OCI-LY7 (cell line): ENCODE results near the gene LAMA3. TPM values are rescaled to one million over a fixed set of nuclear protein-coding genes. Genes with fewer than 3 reads are reported as not detected.

ENCODE experiments used
- BruUV-seq: library from RNA; stranded (reverse); fragments of 400-500 nt; replicated peaks from 2 replicates; lab custom pipeline; 2021; lab: Mats Ljungman, UMichigan
- CTCF ChIA-PET: fragments of 300-600 bp; sonication (Branson Sonifier 250); formaldehyde crosslinking; loops from one replicate; lab custom pipeline; 2022; ENCODE audit warnings: antibody characterized with exemption; ENCODE audit not compliant: unreplicated experiment; lab: Charles Lee
- POLR2A ChIA-PET: fragments of 300-600 bp; sonication (Branson Sonifier 250); formaldehyde crosslinking; loops from one replicate; lab custom pipeline; 2022; ENCODE audit warnings: antibody characterized with exemption; lab: Charles Lee
- DNase-seq: peaks from one replicate; pipeline ENCODE4 v3.0.0-alpha.2; 2015; ENCODE audit warnings: low spot score
- H2AFZ ChIP-seq: fragments of 200-600 bp; sonication (generic), shearing (Covaris generic); 2 replicates; pipeline ENCODE4 v1.6.1; 2014; ENCODE audit warnings: mild to moderate bottlenecking, antibody characterized with exemption, low read length, moderate library complexity
- H3K27ac ChIP-seq: fragments of 200-600 bp; sonication (generic); 2 replicates; pipeline ENCODE4 v1.5.1; 2014; ENCODE audit warnings: mixed run types, low read depth, mild to moderate bottlenecking, moderate library complexity, low read length, inconsistent platforms; ENCODE audit not compliant: poor library complexity, severe bottlenecking
- H3K36me3 ChIP-seq: fragments of 200-600 bp; sonication (generic); 2 replicates; pipeline ENCODE4 v1.6.1; 2014; ENCODE audit warnings: mild to moderate bottlenecking, antibody characterized with exemption, low read length, moderate library complexity, mixed read lengths; ENCODE audit not compliant: insufficient read depth
- H3K4me1 ChIP-seq: fragments of 200-600 bp; sonication (generic); 2 replicates; pipeline ENCODE4 v1.5.1; 2014; ENCODE audit warnings: mild to moderate bottlenecking, low read length; ENCODE audit not compliant: insufficient read depth, poor library complexity, severe bottlenecking
- H3K4me2 ChIP-seq: fragments of 200-600 bp; sonication (generic); 2 replicates; pipeline ENCODE4 v1.6.1; 2014; ENCODE audit warnings: mild to moderate bottlenecking, low read length
- H3K4me3 ChIP-seq: fragments of 200-600 bp; sonication (generic); 2 replicates; pipeline ENCODE4 v1.5.1; 2014; ENCODE audit warnings: mild to moderate bottlenecking, low read depth, low read length; ENCODE audit not compliant: poor library complexity, severe bottlenecking
- H3K79me2 ChIP-seq: fragments of 200-600 bp; sonication (generic); 2 replicates; pipeline ENCODE4 v1.6.1; 2016; ENCODE audit warnings: low read depth, mild to moderate bottlenecking, low read length, moderate library complexity, mixed read lengths; ENCODE audit not compliant: insufficient read depth
- H3K9me2 ChIP-seq: fragments of 200-600 bp; sonication (generic); 2 replicates; pipeline ENCODE4 v1.6.1; 2016; ENCODE audit warnings: mild to moderate bottlenecking, low read length, mixed read lengths; ENCODE audit not compliant: insufficient read depth
- H3K9me3 ChIP-seq: fragments of 200-600 bp; sonication (generic); 2 replicates; pipeline ENCODE4 v1.6.1; 2014; ENCODE audit warnings: mild to moderate bottlenecking, mixed run types, low read length, mixed read lengths
- H4K20me1 ChIP-seq: fragments of 200-600 bp; sonication (generic); 2 replicates; pipeline ENCODE4 v1.6.1; 2014; ENCODE audit warnings: mild to moderate bottlenecking, antibody characterized with exemption, low read length, moderate library complexity, mixed read lengths; ENCODE audit not compliant: insufficient read depth
- EZH2phosphoT487 ChIP-seq: fragments of 200-600 bp; sonication (generic); IDR thresholded peaks from 2 replicates; pipeline ENCODE4 v1.6.1; 2018; ENCODE audit warnings: low read depth, borderline replicate concordance, mild to moderate bottlenecking, mixed run types, antibody characterized with exemption, low read length, moderate library complexity, mixed read lengths
- intact Hi-C: fragments of 100-400 bp; cut with micrococcal nuclease; formaldehyde crosslinking; loops from one replicate; pipeline ENCODE4 v1.10.0; 2022; ENCODE audit not compliant: unreplicated experiment
- total RNA-seq, 2 experiments: library from RNA; depleted of rRNA in 1 of 2; stranded (reverse); fragments of >200 nt in 1 of 2; shearing (Covaris generic) in 1 of 2; gene quantifications; 2 replicates each; pipeline ENCODE4 v1.2.3, GENCODE V29; 2014 to 2022
- TF ChIP-seq, protein P1 (sequence below): fragments of 200-600 bp; sonication (generic); conservative IDR thresholded peaks from 2 replicates; pipeline ENCODE4 v1.5.1; 2014; ENCODE audit warnings: mild to moderate bottlenecking, antibody characterized with exemption, low read length, moderate library complexity, mixed read lengths

LAMA3 gene
- total RNA-seq, 2 experiments from 2014 or later, result 0.16 to 1.6 TPM

- H3K4me2 ChIP-seq, result no peak overlapping the region
- ChIA-PET POLR2A (no interaction called here), CTCF (no interaction called here)
- no peaks in the 10 kb centered on the region for H3K36me3 ChIP-seq
- intact Hi-C loops, result no loop called here
- H3K9me3 ChIP-seq, result no peaks in the 10 kb centered on the region
- no peaks in the 10 kb centered on the region for H3K4me1 ChIP-seq
- TF ChIP-seq, protein P1, sequence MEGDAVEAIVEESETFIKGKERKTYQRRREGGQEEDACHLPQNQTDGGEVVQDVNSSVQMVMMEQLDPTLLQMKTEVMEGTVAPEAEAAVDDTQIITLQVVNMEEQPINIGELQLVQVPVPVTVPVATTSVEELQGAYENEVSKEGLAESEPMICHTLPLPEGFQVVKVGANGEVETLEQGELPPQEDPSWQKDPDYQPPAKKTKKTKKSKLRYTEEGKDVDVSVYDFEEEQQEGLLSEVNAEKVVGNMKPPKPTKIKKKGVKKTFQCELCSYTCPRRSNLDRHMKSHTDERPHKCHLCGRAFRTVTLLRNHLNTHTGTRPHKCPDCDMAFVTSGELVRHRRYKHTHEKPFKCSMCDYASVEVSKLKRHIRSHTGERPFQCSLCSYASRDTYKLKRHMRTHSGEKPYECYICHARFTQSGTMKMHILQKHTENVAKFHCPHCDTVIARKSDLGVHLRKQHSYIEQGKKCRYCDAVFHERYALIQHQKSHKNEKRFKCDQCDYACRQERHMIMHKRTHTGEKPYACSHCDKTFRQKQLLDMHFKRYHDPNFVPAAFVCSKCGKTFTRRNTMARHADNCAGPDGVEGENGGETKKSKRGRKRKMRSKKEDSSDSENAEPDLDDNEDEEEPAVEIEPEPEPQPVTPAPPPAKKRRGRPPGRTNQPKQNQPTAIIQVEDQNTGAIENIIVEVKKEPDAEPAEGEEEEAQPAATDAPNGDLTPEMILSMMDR, result no peak
- no peak for TF ChIP-seq EZH2phosphoT487
- no TSS peak for BruUV-seq
- H3K4me3 ChIP-seq, result no peak overlapping the region
- H3K27ac ChIP-seq, result no peak overlapping the region
- H3K79me2 ChIP-seq, result no peaks in the 10 kb centered on the region
- H4K20me1 ChIP-seq, result no peaks in the 10 kb centered on the region
- DNase-seq, result no peak
- H3K9me2 ChIP-seq, result no peaks in the 10 kb centered on the region
- H2AFZ ChIP-seq, result no peak overlapping the region
Observed at GRCh38 chr18:23673725-23674124, 15.5 kb upstream of the LAMA3 start.

DNA sequence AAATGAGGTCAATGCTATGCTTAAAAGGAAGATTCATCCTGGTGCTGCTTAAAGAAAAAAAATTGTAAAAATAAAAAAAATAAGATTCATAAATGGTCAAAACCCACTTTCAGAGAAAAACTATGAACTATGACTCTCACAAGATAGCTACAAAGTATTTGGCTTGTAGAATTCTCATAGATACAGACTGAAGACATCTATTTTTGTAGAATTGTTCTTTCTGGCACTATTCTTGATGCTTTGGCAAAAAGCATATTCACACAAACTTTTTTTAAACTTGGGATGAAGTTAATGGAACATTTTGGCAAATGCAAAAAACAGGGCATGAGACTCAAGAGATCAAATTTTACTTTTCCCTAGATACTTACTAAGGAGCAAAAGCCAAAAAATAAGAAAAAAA, 14.0 kb upstream of the LAMA3 start:
- no peaks in the 10 kb centered on the region for H3K79me2 ChIP-seq
- CTCF ChIA-PET, result no interaction called here
- intact Hi-C loops, result no loop called here
- H2AFZ ChIP-seq, result no peak overlapping the region
- DNase-seq, result no peak
- H3K4me2 ChIP-seq, result no peak overlapping the region
- no peaks in the 10 kb centered on the region for H3K9me3 ChIP-seq
- TF ChIP-seq EZH2phosphoT487, result no peak
- TF ChIP-seq, protein P1, result no peak
- H3K27ac ChIP-seq, result no peak overlapping the region
- H3K9me2 ChIP-seq, result no peaks in the 10 kb centered on the region
- POLR2A ChIA-PET, result interaction anchor here (0.6 to 1.5 kb wide), 3 partner anchors 10 to 475 kb away, joined by 3 to 4 read pairs (median 3); no protein-coding TSS in a partner anchor
- no peaks in the 10 kb centered on the region for H3K36me3 ChIP-seq
- no peaks in the 10 kb centered on the region for H4K20me1 ChIP-seq
- no peaks in the 10 kb centered on the region for H3K4me1 ChIP-seq
- no peak overlapping the region for H3K4me3 ChIP-seq
- BruUV-seq, result no TSS peak

DNA sequence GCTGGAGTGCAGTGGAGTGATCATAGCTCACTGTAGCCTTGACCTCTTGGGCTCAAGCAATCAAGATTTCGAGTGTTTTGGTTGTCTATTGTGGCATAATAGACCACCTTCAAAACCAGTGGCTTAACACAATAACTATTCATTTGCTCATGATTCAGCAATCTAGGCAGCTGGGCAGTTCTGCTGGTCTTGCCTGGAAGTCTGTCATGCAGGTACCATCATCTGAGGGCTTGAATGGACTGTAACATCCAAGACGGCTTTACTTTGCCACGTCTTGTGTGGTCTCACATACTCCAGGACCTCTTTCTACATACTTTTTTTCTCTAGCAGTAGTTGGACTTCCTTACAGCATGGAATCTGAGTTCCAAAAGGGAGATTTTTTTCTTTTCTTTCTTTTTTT, 13.4 kb upstream of the LAMA3 start:
- BruUV-seq, result no TSS peak
- H3K4me3 ChIP-seq, result no peak overlapping the region
- H3K9me3 ChIP-seq, result no peaks in the 10 kb centered on the region
- no peak overlapping the region for H3K27ac ChIP-seq
- ChIA-PET POLR2A (interaction anchor here (0.8 to 1.5 kb wide), 2 partner anchors 11 to 68 kb away, joined by 3 read pairs; no protein-coding TSS in a partner anchor), CTCF (no interaction called here)
- DNase-seq, result no peak
- no peak overlapping the region for H2AFZ ChIP-seq
- H3K9me2 ChIP-seq, result no peaks in the 10 kb centered on the region
- H4K20me1 ChIP-seq, result no peaks in the 10 kb centered on the region
- H3K4me1 ChIP-seq, result no peaks in the 10 kb centered on the region
- no peak overlapping the region for H3K4me2 ChIP-seq
- no peaks in the 10 kb centered on the region for H3K79me2 ChIP-seq
- no peaks in the 10 kb centered on the region for H3K36me3 ChIP-seq
- TF ChIP-seq, protein P1, result no peak
- intact Hi-C loops, result no loop called here
